Adrenal gland (tissue), 5 donors: ENCODE results near the gene BCL2.

ENCODE experiments used
- POLR2A ChIP-seq, 2 donors: fragments of 450-650 bp; IDR thresholded peaks; one replicate each; pipeline ENCODE4 v1.6.1; 2017; ENCODE audit warnings: antibody characterized with exemption in 2 of 2, mild to moderate bottlenecking in 2 of 2, moderate library complexity in 1 of 2
- TF ChIP-seq, protein P1 (sequence below), 6 experiments: fragments of 450-650 bp in 4 of 6; fragments of 200-600 bp in 2 of 6; sonication (generic) in 1 of 6; IDR thresholded peaks; 1 replicate in 5 of 6; 2 replicates in 1 of 6; pipeline versions ENCODE4 v1.5.1 to v1.8.0; 2016 to 2021; ENCODE audit warnings: antibody characterized with exemption in 6 of 6, mild to moderate bottlenecking in 2 of 6, moderate library complexity in 1 of 6
- donor health status: DM: no; HTN: no; CAD: no.

DNA sequence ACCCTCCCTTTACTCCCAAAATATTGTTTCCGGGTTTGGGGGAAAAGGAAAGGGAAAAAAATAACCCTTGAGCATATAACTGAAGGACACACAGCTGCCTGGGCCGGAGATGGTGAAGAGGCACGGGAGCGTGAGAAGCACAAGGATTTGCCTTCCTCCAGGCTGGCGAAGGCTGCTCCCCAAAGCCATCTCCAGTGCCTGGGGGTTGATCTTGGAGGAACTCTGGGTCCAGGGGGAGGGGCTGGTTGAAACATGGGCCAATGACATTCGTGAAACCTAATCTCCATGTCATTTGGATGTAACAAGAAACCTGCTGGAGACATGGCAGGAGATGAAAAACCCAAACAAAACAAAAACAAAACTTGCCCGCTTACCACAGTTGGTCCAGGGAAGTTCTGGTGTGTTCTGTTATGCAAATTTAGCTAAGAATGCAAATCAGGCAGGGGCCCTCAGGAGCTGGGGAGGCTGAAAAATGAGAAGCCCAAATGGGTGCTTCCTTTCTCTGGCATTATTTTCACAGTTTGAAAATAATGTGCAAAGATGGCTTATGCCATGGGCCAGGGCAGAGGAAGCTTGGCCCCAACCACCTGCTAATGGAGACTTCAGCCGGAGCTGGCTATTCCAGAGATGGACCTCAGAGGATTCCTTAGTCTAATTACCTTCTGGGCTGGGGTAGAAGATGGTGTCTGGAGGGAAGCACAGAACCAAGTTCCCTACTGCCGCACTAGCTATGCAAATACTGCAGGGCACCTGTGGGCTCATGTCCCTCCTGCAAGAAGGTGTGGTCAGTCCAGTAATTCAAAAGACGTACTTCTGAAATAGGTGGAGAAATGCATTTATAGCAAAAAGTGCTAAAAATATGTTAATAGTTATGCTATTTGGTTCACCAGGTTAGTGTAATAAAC, 180.9 kb downstream of the BCL2 start:
- TF ChIP-seq, protein P1, sequence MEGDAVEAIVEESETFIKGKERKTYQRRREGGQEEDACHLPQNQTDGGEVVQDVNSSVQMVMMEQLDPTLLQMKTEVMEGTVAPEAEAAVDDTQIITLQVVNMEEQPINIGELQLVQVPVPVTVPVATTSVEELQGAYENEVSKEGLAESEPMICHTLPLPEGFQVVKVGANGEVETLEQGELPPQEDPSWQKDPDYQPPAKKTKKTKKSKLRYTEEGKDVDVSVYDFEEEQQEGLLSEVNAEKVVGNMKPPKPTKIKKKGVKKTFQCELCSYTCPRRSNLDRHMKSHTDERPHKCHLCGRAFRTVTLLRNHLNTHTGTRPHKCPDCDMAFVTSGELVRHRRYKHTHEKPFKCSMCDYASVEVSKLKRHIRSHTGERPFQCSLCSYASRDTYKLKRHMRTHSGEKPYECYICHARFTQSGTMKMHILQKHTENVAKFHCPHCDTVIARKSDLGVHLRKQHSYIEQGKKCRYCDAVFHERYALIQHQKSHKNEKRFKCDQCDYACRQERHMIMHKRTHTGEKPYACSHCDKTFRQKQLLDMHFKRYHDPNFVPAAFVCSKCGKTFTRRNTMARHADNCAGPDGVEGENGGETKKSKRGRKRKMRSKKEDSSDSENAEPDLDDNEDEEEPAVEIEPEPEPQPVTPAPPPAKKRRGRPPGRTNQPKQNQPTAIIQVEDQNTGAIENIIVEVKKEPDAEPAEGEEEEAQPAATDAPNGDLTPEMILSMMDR (IDR thresholded peaks at IDR 0.05): no peak
- no peak for TF ChIP-seq POLR2A (IDR thresholded peaks at IDR 0.05)
